HG03460 (cell line): ENCODE data around the gene ASTN2.

Experiments
- ATAC-seq: cut with Tn5 transposase; IDR thresholded peaks from one replicate; pipeline ENCODE4 v1.9.1; 2021; ENCODE audit not compliant: unreplicated experiment

Gene ASTN2

GRCh38 chr9:116980582-116981120 is 434.2 kb downstream of the ASTN2 start:
- no peak for ATAC-seq

- ATAC-seq: no peak
These were observed 435.4 kb downstream of the ASTN2 start for GRCh38 chr9:116979456-116979855.

- ATAC-seq: no peak
These were observed 436.7 kb downstream of the ASTN2 start for GRCh38 chr9:116978155-116978554.

GRCh38 chr9:116975126-116975525 is 439.7 kb downstream of the ASTN2 start:
- ATAC-seq: no peak

GRCh38 chr9:116966199-116966598 is 448.7 kb downstream of the ASTN2 start:
- ATAC-seq: no peak

- ATAC-seq: no peak
These were observed 450.6 kb downstream of the ASTN2 start for GRCh38 chr9:116964258-116964657.

- no peak for ATAC-seq
These were observed 455.0 kb downstream of the ASTN2 start for GRCh38 chr9:116959809-116960208.

- ATAC-seq: no peak
These were observed 456.0 kb downstream of the ASTN2 start for GRCh38 chr9:116958881-116959280.

GRCh38 chr9:116954731-116955130 is 460.1 kb downstream of the ASTN2 start:
- ATAC-seq: no peak

GRCh38 chr9:116953271-116953670 is 461.6 kb downstream of the ASTN2 start:
- ATAC-seq: no peak

GRCh38 chr9:116952436-116952810 is 462.4 kb downstream of the ASTN2 start:
- no peak for ATAC-seq

GRCh38 chr9:116951588-116952435 is 463.0 kb downstream of the ASTN2 start:
- ATAC-seq: peak; percentile 72

GRCh38 chr9:116945817-116946216 is 469.0 kb downstream of the ASTN2 start:
- no peak for ATAC-seq

GRCh38 chr9:116944714-116945534 is 469.9 kb downstream of the ASTN2 start:
- no peak for ATAC-seq

GRCh38 chr9:116943970-116944369 is 470.9 kb downstream of the ASTN2 start:
- ATAC-seq: no peak

- ATAC-seq: no peak
These were observed 472.2 kb downstream of the ASTN2 start for GRCh38 chr9:116942593-116943061.

- no peak for ATAC-seq
These were observed 473.6 kb downstream of the ASTN2 start for GRCh38 chr9:116941266-116941665.

GRCh38 chr9:116940614-116941215 is 474.1 kb downstream of the ASTN2 start:
- no peak for ATAC-seq

GRCh38 chr9:116939614-116940013 is 475.2 kb downstream of the ASTN2 start:
- peak; percentile 39 for ATAC-seq

GRCh38 chr9:116939161-116939560 is 475.7 kb downstream of the ASTN2 start:
- no peak for ATAC-seq

GRCh38 chr9:116937361-116937760 is 477.5 kb downstream of the ASTN2 start:
- no peak for ATAC-seq
